Naive thymus-derived CD8-positive, alpha-beta T cell (primary cell): Measurements from ENCODE around the gene PRIM1. TPM values are rescaled to one million over a fixed set of nuclear protein-coding genes. Genes with fewer than 3 reads are reported as not detected.

ENCODE experiments used
- ATAC-seq, 2 donors: fragments of 150-1000 bp; cut with Tn5 transposase in 1 of 2; sonication (Bioruptor Pico), chemical (Tn5 transposase) in 1 of 2; 1 replicate in 1 of 2; 2 replicates in 1 of 2; pipeline ENCODE4 v1.10.0; 2021; ENCODE audit warnings: mild to moderate bottlenecking in 2 of 2, moderate library complexity in 2 of 2
- POLR2A ChIA-PET: fragments of 350-600 bp; sonication (Branson Sonifier 250); formaldehyde crosslinking; loops from one replicate; lab custom pipeline; 2021; ENCODE audit warnings: antibody characterized with exemption; lab: Charles Lee
- DNase-seq, 10 donors: peaks; one replicate each; pipeline versions ENCODE4 v3.0.0 to v3.0.0-alpha.2; 2020 to 2022
- H3K27ac Mint-ChIP-seq, 10 donors: one replicate each; pipeline ENCODE4 v1.8.0; 2020 to 2022; ENCODE audit warnings: mild to moderate bottlenecking in 10 of 10, mixed read lengths in 10 of 10, moderate library complexity in 4 of 10, inconsistent platforms in 1 of 10
- H3K27me3 Mint-ChIP-seq, 5 donors: one replicate each; pipeline ENCODE4 v1.8.0; 2021 to 2022; ENCODE audit warnings: mixed read lengths in 5 of 5
- H3K36me3 Mint-ChIP-seq, 3 donors: one replicate each; pipeline ENCODE4 v1.8.0; 2020 to 2022; ENCODE audit warnings: mixed read lengths in 3 of 3, mild to moderate bottlenecking in 2 of 3, inconsistent platforms in 1 of 3
- H3K4me1 Mint-ChIP-seq, 4 donors: one replicate each; pipeline ENCODE4 v1.8.0; 2021 to 2022; ENCODE audit warnings: mixed read lengths in 4 of 4
- H3K4me3 Mint-ChIP-seq, 10 donors: one replicate each; pipeline ENCODE4 v1.8.0; 2020 to 2022; ENCODE audit warnings: mild to moderate bottlenecking in 10 of 10, mixed read lengths in 10 of 10, moderate library complexity in 6 of 10, inconsistent platforms in 1 of 10
- H3K9me3 Mint-ChIP-seq, 9 donors: one replicate each; pipeline ENCODE4 v1.8.0; 2020 to 2022; ENCODE audit warnings: mixed read lengths in 9 of 9, mild to moderate bottlenecking in 3 of 9, inconsistent platforms in 1 of 9, moderate library complexity in 1 of 9
- polyA plus RNA-seq, 3 donors: library from polyadenylated mRNA; unstranded; fragments of 300-500 nt; fragmentation: Illumina TruSeq; gene quantifications; one replicate each; pipeline ENCODE4 v1.2.3, GENCODE V29; 2021
- total RNA-seq, 8 experiments: library from RNA in 2 of 8; stranded (reverse) in 2 of 8; gene quantifications; one replicate each; pipeline ENCODE4 v1.2.3 and lab custom pipeline; 2021 to 2026

The PRIM1 gene
- total and polyA plus RNA-seq, 5 experiments from 2014 or later = 26.3 to 49.1 (median 43.8) TPM

DNA sequence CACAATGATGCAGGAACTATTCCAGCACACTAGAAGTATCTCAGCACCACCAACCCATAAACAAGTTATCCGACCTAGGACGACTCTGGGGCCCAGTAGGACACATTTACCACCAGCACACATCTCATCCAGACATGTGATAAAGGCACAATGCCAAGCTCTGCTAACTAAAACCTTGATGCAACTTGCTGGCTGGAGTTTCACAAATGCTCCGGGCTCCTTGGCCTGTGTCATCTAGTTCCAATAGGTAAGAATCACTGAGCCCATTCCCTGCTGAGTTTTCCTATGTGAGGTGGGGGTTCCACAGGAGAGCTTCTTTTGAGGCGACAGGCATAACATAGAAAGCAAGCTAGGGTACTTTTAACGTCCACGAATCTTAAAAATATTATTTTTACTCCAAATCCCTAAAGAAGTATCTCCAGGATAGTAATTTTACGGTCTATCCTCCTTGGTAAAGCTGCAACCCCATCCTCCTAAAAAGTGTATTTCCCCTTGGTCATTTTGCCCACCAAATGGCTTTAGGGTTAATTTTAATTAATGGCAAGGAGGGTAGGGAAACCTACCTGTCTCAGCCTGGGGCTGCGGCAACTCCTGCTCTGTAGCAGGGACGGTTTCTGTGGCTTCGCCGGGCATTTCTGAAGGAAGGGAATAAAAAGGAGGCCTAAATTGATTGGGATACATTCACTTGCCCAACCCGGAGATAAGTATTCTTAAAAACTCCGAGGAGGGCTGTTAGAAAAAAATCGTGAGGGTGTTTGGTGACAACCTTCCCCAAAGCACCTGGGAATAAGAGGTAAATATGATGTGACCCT, 28.0 kb downstream of the PRIM1 start:
- Mint-ChIP-seq H3K36me3 (peaks cover 0 to 52% (median 8%) of the 10 kb centered on the region in 3 donors), H3K9me3 (no peaks in the 10 kb centered on the region), H3K4me3 (peak overlapping the region; percentile 92 to 98 (median 96)), H3K27me3 (no peaks in the 10 kb centered on the region), H3K27ac (peak overlapping the region; percentile 97 to 99 (median 98)), H3K4me1 (peaks cover 45 to 71% (median 63%) of the 10 kb centered on the region in 4 donors)
- ATAC-seq (no peak), DNase-seq (peak in 1 of 10 donors; percentile 15)
- POLR2A ChIA-PET = interaction anchor here (0.6 to 8.9 kb wide), 8 partner anchors 8 to 363 kb away, joined by 3 to 80 read pairs (median 4); partner anchors contain the start of genes PRIM1 and PTGES3

DNA sequence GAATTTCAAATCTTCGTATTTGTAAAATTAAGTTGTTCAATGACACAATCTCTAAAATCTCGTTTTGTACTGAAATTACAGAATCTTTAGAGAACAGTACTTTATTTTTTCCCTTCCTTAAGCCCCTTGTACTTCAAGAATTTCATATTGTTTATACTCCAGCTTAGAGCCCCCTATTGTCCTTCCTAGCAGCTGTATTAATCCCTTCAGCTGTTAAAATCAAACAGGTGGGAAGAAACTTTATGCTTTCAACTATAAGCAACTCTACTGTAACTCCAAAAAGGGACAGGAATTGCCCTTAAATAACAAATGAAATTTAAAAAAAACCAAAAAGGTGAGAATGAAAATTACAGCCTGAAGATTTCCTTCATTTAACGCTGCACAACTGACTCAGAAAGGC, 28.8 kb downstream of the PRIM1 start:
- peaks cover 0 to 51% (median 8%) of the 10 kb centered on the region in 3 donors for H3K36me3 Mint-ChIP-seq

DNA sequence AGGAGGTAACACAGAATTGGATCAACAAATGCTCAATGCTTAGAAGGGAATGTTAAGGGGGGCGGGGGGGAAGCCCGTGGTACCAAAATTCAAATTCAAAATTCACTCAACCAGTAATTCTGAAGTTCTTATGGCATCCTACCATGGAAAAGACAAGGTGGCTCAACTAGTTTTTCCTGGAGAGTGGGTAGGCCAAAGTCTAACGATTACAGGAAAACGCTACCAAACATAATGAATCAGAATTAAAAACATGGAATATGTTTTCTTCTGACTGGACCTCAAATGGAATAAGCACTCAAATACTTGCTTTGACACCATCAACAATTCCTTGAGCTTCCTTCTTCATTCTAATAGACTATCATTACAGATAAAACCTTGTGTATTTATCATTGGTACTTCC, 29.3 kb downstream of the PRIM1 start:
- Mint-ChIP-seq H3K4me1 (peaks cover 49 to 78% (median 69%) of the 10 kb centered on the region in 4 donors), H3K9me3 (no peaks in the 10 kb centered on the region), H3K27ac (peak overlapping the region in 8 of 10 donors; percentile 9 to 99 (median 97)), H3K27me3 (no peaks in the 10 kb centered on the region), H3K4me3 (peak overlapping the region; percentile 92 to 98 (median 96)), H3K36me3 (peaks cover 0 to 51% (median 8%) of the 10 kb centered on the region in 3 donors)
- POLR2A ChIA-PET = interaction anchor here (8.9 kb wide), 1 partner anchor 36 kb away, joined by 80 read pairs; the partner anchor contains the start of gene PTGES3
- DNase-seq = no peak
- ATAC-seq = no peak

More for the DNA sequence above, 28.8 kb downstream of the PRIM1 start:
- POLR2A ChIA-PET = interaction anchor here (0.6 to 8.9 kb wide), 7 partner anchors 9 to 364 kb away, joined by 3 to 80 read pairs (median 4); partner anchors contain the start of genes PRIM1 and PTGES3
- ATAC-seq (no peak), DNase-seq (no peak)
- Mint-ChIP-seq H3K4me1 (peaks cover 49 to 78% (median 69%) of the 10 kb centered on the region in 4 donors), H3K27ac (peak overlapping the region; percentile 71 to 99 (median 97)), H3K4me3 (peak overlapping the region; percentile 92 to 98 (median 96)), H3K27me3 (no peaks in the 10 kb centered on the region), H3K9me3 (no peaks in the 10 kb centered on the region)

DNA sequence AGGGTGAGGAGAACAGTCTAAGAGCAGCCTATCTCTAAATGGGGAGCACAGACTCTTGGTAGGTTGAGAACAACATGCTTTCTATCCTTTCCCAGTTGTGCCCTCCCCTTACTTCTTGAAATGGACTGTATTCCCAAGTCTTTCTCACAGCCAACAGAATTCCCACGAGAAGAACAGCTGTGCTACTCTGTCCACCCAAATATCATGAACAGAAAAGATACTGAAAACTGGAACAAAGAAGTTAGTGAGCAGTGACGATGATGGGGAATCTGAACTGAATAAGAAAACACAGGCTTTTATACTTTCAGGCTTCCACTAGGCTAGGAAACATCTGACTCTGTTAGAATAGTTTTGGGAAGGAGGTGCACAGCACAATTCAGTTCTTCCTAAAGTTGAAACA, 30.4 kb downstream of the PRIM1 start:
- no peaks in the 10 kb centered on the region for H3K9me3 Mint-ChIP-seq
- no peaks in the 10 kb centered on the region for H3K27me3 Mint-ChIP-seq
- H3K4me1 Mint-ChIP-seq = peaks cover 53 to 85% (median 74%) of the 10 kb centered on the region in 4 donors
- peak overlapping the region; percentile 49 to 98 (median 96) for H3K4me3 Mint-ChIP-seq
- DNase-seq (no peak), ATAC-seq (no peak)
- POLR2A ChIA-PET = interaction anchor here (0.5 to 8.9 kb wide), 3 partner anchors 32 to 48 kb away, joined by 3 to 80 read pairs (median 3); partner anchors contain the start of gene PTGES3
- H3K36me3 Mint-ChIP-seq = peaks cover 0 to 56% (median 8%) of the 10 kb centered on the region in 3 donors
- H3K27ac Mint-ChIP-seq = peak overlapping the region; percentile 58 to 99 (median 95)

DNA sequence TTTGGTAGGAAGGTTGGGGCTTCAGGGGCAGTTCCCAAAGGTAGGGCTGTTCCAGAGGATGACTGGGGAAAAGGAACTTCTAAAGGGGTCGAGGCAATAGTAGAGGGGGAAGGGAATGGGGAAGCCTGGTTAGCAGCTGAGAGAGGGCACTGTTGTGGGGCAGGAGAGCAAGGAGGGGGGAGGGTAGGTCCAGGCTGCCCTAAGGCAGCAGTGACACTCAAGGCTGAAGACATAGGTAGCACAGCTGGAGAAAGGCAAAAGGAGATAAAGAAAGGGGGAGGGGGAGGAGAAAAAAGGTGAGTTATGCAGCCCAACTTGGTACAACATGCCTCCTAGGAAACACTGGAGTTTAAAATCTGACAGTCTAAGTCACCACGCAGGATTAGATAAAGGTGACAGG, 30.9 kb downstream of the PRIM1 start:
- H3K27ac Mint-ChIP-seq = peak overlapping the region; percentile 58 to 99 (median 95)
- no peak for DNase-seq
- H3K27me3 Mint-ChIP-seq = no peaks in the 10 kb centered on the region
- POLR2A ChIA-PET = interaction anchor here (0.6 to 8.9 kb wide), 3 partner anchors 32 to 715 kb away, joined by 3 to 80 read pairs (median 4); partner anchors contain the start of gene PTGES3
- H3K4me1 Mint-ChIP-seq = peaks cover 58 to 90% (median 79%) of the 10 kb centered on the region in 4 donors
- no peaks in the 10 kb centered on the region for H3K9me3 Mint-ChIP-seq
- H3K36me3 Mint-ChIP-seq = peaks cover 0 to 62% (median 8%) of the 10 kb centered on the region in 3 donors
- ATAC-seq = no peak
- H3K4me3 Mint-ChIP-seq = peak overlapping the region; percentile 12 to 98 (median 84)

DNA sequence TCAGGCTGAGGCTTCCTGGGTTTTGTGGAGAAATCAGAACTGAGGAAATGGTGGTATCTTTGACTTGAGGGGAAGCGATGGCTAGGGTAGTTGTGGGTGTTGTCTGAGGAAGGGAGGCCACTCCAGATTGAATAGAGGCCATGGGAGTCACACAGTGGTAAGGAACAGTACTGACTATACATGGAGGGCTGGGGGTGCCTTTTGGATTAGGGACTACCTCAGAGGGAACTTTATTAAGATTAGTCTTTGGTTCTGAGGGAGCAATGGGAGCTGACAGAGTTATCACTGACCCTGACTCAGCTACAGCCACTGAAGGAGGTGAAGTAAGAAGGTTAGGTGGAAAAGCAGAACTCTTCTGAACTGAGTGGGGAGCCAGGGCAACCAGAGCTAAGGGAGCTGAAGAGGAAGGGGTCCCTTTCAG, 31.4 kb downstream of the PRIM1 start:
- Mint-ChIP-seq H3K4me3 (peak overlapping the region; percentile 12 to 98 (median 84)), H3K36me3 (peaks cover under 1 to 66% (median 9%) of the 10 kb centered on the region in 3 donors), H3K27ac (peak overlapping the region; percentile 58 to 99 (median 95)), H3K9me3 (no peaks in the 10 kb centered on the region), H3K4me1 (peaks cover 59 to 90% (median 80%) of the 10 kb centered on the region in 4 donors), H3K27me3 (no peaks in the 10 kb centered on the region)
- POLR2A ChIA-PET = interaction anchor here (0.6 to 8.9 kb wide), 3 partner anchors 33 to 714 kb away, joined by 3 to 80 read pairs (median 4); partner anchors contain the start of gene PTGES3
- ATAC-seq (no peak), DNase-seq (no peak)

DNA sequence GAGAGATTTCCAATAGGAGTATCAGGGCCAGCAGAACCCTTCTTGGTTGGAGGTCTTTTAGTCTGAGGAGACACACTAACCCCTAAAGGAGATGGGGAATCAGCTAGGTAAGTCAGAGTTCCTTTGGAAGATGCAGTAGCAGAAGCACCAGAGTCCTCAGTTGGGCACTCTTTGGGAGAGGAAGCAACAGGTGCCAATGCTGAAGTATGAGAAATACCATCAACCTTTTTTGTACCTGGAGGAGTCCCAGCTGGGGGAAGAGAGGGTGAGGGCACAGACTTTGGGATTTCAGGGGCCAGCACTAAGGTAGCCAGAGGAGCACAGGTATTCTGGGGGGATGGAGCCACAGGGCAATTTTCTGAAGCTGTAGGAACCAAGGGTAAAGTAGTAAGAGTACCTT, 33.1 kb downstream of the PRIM1 start:
- no peak for ATAC-seq
- POLR2A ChIA-PET = interaction anchor here (0.5 to 8.9 kb wide), 3 partner anchors 32 to 812 kb away, joined by 3 to 80 read pairs (median 3); partner anchors contain the start of gene PTGES3
- no peaks in the 10 kb centered on the region for H3K27me3 Mint-ChIP-seq
- no peak for DNase-seq
- H3K9me3 Mint-ChIP-seq = no peaks in the 10 kb centered on the region
- peaks cover 4 to 83% (median 13%) of the 10 kb centered on the region in 3 donors for H3K36me3 Mint-ChIP-seq
- peaks cover 53 to 83% (median 76%) of the 10 kb centered on the region in 4 donors for H3K4me1 Mint-ChIP-seq
- H3K27ac Mint-ChIP-seq = peak overlapping the region; percentile 21 to 99 (median 90)
- H3K4me3 Mint-ChIP-seq = peak overlapping the region in 9 of 10 donors; percentile 6 to 98 (median 93)

DNA sequence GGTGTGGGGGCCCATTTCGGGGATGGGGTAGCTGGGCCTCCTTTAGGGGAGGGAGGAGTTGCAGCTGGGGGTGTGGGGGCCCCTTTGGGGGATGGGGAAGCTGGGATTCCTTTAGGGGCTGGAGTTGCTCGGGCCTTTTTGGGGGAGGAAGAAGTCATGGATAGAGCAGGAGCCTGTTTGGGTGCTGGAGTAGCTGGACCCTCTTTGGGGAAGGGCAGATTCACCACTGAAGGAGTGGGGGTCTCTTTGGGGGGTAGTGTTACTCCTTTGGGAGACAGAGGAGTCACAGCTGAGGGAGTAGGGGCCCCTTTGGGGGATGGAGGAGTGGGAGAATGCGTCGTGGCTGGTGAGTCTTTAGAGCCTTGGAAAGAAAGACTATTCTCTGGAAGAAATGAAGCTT, 33.5 kb downstream of the PRIM1 start:
- no peak for ATAC-seq
- peaks cover 50 to 79% (median 72%) of the 10 kb centered on the region in 4 donors for H3K4me1 Mint-ChIP-seq
- DNase-seq = no peak

DNA sequence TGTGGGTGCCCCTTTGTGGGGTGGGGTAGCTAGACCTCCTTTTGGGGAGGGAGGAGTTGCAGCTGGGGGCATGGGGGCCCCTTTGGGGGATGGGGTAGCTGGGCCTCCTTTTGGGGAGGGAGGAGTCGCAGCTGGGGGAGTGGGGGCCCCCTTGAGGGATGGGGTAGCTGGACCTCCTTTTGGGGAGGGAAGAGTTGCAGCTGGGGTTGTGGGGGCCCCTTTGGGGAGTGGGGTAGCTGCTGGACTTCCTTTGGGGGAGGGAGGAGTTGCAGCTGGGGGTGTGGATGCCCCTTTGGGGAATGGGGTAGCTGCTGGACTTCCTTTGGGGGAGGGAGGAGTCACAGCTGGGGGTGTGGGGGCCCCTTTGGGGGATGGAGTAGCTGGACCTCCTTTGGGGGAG, 34.0 kb downstream of the PRIM1 start:
- Mint-ChIP-seq H3K36me3 (peaks cover 6 to 83% (median 11%) of the 10 kb centered on the region in 3 donors), H3K27ac (no peak overlapping the region), H3K9me3 (no peaks in the 10 kb centered on the region), H3K4me3 (peak overlapping the region in 1 of 10 donors; percentile 11), H3K4me1 (peaks cover 50 to 74% (median 67%) of the 10 kb centered on the region in 4 donors), H3K27me3 (no peaks in the 10 kb centered on the region)
- ATAC-seq (no peak), DNase-seq (no peak)
- POLR2A ChIA-PET = interaction anchor here (8.9 kb wide), 1 partner anchor 31 kb away, joined by 80 read pairs; the partner anchor contains the start of gene PTGES3

More for the DNA sequence above, 33.5 kb downstream of the PRIM1 start:
- POLR2A ChIA-PET = interaction anchor here (0.5 to 8.9 kb wide), 2 partner anchors 32 to 811 kb away, joined by 3 to 80 read pairs; partner anchors contain the start of gene PTGES3
- peak overlapping the region; percentile 21 to 99 (median 90) for H3K27ac Mint-ChIP-seq
- peaks cover 4 to 83% (median 13%) of the 10 kb centered on the region in 3 donors for H3K36me3 Mint-ChIP-seq
- H3K9me3 Mint-ChIP-seq = no peaks in the 10 kb centered on the region
- no peaks in the 10 kb centered on the region for H3K27me3 Mint-ChIP-seq
- peak overlapping the region in 9 of 10 donors; percentile 6 to 98 (median 93) for H3K4me3 Mint-ChIP-seq

DNA sequence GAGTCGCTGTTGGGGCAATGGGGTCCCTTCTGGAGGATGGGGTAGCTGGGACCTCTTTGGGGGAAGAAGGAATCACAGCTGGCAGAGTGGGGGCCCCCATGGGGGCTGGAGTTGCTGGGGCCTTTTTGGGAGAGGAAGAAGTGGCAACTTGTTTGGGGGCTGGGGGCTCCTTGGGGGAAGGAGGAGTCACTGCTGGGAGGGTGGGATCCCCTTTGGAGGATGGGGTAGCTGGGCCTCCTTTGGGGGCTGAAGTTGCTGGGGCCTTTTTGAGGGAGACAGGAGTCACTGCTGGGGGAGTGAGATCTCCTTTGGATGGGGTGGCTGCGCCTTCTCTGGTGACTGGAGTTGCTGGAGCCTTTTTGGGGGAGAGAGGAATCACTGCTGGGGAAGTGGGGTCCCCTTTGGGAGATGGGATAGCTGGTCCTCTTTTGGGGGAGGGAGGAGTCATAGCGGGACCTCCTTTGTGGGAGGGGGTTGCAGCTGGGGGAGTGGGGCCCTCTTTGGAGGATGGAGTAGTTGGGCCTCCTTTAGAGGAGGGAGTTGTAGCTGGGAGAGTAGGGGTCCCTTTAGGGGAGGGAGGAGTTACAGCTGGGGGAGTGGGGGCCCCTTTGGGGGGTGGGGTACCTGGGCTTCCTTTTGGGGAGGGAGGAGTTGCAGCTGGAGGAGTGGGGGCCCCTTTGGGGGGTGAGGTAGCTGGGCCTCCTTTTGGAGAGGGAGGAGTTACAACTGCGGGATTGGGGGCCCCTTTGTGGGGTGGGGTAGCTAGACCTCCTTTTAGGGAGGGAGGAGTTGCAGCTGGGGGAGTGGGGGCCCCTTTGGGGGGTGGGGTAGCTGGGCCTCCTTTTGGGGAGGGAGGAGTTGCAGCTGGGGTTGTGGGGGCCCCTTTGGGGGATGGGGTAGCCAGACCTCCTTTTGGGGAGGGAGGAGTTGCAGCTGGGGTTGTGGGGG, 34.9 kb downstream of the PRIM1 start:
- Mint-ChIP-seq H3K9me3 (no peaks in the 10 kb centered on the region), H3K27me3 (no peaks in the 10 kb centered on the region), H3K27ac (peak overlapping the region; percentile 71 to 93 (median 82)), H3K4me3 (peak overlapping the region in 4 of 10 donors; percentile 24 to 72 (median 46)), H3K36me3 (peaks cover 10 to 86% (median 20%) of the 10 kb centered on the region in 3 donors), H3K4me1 (peaks cover 48 to 65% (median 58%) of the 10 kb centered on the region in 4 donors)
- no peak for DNase-seq
- no peak for ATAC-seq
- POLR2A ChIA-PET = interaction anchor here (1.8 to 8.9 kb wide), 2 partner anchors 8 to 31 kb away, joined by 10 to 80 read pairs; partner anchors contain the start of genes NACA and PTGES3

DNA sequence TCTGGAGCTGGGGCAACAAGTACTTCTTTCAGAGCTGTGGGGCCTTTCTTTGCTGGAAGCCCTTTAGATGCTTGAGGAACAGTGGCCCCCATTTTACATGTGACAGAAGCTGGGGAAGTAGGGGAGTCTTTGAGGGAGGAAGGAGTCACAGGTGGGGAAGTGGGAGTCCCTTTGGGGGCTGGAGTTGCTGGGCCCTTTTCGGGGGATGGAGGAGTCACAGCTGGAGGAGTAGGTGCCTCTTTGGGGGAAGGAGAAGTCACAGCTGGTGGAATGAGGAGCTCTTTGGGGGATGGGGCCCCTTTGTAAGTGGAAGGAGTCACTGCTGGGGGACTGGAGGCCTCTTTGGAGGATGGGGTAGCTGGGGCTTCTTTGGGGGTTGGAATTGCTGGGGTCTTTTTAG, 35.7 kb downstream of the PRIM1 start:
- H3K4me1 Mint-ChIP-seq = peaks cover 43 to 57% (median 51%) of the 10 kb centered on the region in 4 donors
- no peak for ATAC-seq
- no peak for DNase-seq

More for the DNA sequence above, 35.7 kb downstream of the PRIM1 start:
- POLR2A ChIA-PET = interaction anchor here (1.8 to 8.9 kb wide), 2 partner anchors 9 to 30 kb away, joined by 10 to 80 read pairs; partner anchors contain the start of genes NACA and PTGES3
- Mint-ChIP-seq H3K4me3 (peak overlapping the region in 7 of 10 donors; percentile 13 to 72 (median 49)), H3K27ac (peak overlapping the region; percentile 79 to 94 (median 87)), H3K9me3 (no peaks in the 10 kb centered on the region), H3K36me3 (peaks cover 10 to 86% (median 25%) of the 10 kb centered on the region in 3 donors), H3K27me3 (no peaks in the 10 kb centered on the region)
